Measurements from ENCODE around the gene MLF1.

MLF1 gene

DNA sequence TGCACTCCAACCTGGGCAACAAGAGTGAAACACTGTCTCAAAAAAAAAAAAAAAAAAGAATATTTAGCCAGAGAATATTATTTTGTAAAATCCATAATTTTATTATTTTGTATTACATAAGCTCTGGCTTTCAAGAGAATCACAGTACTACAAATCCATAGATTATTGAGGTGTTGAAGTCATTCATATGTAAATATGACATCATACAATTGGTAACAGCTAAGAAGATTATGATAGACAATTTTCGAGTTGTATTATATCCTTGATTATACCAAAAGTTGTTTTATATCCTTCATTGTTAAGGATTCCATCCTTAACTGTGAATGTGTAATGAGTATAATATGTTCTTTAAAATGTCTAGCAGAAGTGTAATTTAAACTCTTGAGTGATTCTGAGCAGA, 3.7 kb downstream of the MLF1 start:
- DNase-seq (ENCODE audit: low spot score): no peak

GRCh38 chr3:158590223-158590622, 19.2 kb downstream of the MLF1 start:
- DNase-seq (ENCODE audit: low spot score): no peak

GRCh38 chr3:158600787-158601186, 29.8 kb downstream of the MLF1 start:
- no peak for DNase-seq (ENCODE audit: low spot score)

DNA sequence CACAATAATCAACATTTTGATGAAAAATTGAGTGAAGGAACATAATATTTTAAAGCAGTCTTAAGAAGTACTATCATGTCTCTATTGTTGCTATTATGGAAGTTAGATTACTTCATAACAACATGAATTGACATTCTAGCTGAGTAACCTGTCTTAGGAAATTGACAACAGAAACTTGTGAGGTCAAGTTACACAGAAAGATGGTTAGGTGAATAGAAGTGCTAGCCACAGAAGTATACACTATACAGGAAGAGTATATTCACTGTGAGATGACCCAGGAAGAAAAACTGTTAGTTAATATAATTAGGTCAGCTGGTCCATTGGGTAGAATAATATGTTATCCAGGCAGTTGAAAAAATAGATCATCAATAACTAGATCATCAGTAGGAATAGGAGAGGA, 31.2 kb downstream of the MLF1 start:
- DNase-seq (ENCODE audit: low spot score): no peak

DNA sequence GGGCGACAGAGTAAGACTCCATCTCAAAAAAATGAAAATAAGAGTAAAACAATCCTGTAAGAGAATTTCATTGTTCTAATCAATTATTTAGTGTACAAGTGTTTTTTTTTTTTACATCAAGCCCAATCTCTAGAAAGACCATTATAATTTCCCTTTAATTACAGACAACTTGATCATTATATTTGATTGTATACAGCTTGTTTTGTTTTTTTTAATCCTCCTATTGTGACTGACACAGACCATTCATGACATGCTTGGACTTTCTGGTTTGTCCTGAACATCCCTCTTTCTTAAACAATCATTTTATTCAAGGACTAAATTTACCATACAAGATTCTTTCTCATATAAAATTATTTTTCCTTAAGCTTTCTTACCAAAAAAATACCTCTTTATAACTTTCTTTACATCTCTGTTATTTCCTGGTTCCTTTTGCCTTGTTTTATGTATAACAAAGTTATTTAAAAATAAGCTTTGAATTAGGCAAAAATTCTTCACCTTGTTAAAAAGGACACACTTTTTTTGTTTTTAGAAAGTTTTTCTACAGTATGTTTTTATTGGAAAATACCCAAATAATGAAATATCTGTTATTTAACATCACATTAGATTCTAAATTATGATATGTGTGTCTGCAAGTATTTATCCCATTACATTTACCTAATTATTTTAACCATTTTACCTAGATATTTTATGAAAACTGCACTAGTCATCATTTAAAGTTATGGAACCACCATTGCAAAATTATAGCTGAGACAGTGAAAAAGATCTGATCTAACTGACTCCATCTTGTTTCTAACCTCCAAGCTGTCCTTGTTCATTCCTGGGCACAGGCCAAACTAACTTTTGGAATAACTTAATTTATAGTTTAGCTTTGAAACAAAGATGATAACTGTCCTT, 47.2 kb downstream of the MLF1 start:
- DNase-seq (ENCODE audit: low spot score): no peak

GRCh38 chr3:158625881-158626280, 54.9 kb downstream of the MLF1 start:
- DNase-seq (ENCODE audit: low spot score): no peak

DNA sequence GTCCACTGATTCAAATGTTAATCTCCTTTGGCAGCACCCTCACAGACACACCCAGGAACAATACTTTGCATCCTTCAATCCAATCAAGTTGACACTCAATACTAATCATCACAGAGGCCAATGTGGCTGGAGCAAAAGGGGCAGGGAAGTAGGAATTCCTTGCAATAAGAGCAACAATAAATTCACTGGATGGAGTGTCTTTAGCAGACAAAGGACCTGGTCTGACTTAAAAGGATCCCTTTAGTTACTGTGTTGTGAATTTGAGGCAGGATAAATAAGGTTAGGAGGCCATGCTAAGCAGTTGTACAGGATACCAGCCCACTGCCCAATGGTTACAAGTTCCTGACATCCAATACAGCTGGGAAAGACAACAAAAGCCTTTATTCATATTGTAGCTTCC, 61.0 kb downstream of the MLF1 start:
- no peak for DNase-seq (ENCODE audit: low spot score)

- no peak for DNase-seq (ENCODE audit: low spot score)
Observed at GRCh38 chr3:158640646-158641045, 69.7 kb downstream of the MLF1 start.

GRCh38 chr3:158642005-158642404, 71.0 kb downstream of the MLF1 start:
- DNase-seq (ENCODE audit: low spot score): no peak

DNA sequence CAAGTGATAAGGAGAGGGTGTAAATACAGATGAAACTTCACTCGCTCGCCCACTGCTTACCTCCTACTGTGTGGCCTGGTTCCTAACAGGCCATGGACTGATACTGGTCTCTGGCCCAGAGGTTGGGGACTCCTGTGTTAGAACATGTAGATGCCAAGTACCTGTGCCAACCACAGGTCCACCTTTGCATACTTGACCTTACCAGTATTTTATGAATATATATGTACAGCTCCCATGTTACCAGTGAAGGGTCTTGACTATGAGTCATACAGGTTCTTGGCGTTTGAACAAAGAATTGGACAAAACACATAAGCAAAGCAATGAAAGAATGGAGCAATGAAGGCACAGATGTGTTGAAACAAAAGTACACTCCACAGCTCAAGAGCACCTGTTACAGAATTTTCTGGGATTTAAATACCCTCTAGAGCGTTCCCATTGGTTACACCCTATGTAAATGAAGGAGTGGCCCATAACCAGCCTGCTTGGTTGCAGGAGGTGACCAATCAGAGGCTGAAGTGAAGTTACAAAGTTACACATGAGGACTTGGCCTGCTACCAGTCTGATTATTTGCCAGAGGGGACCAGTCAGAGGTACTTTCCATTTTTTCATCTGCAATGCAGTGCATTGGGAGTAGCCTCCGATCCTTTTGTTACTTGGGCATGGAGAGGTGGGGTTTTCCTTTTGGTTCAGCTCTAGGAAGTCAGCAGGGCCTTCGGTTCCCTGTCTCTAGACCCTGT, 71.6 kb downstream of the MLF1 start:
- no peak for DNase-seq (ENCODE audit: low spot score)

GRCh38 chr3:158644345-158644908, 73.4 kb downstream of the MLF1 start, which contains the start of gene GFM1:
Gene GFM1, plus strand, starts transcription at chr3:158644527. Its CDS starts 108 bp downstream, at chr3:158644635.
- DNase-seq (ENCODE audit: low spot score): peak; percentile 91

- no peak for DNase-seq (ENCODE audit: low spot score)
Observed at GRCh38 chr3:158649791-158650190, 78.8 kb downstream of the MLF1 start.

DNA sequence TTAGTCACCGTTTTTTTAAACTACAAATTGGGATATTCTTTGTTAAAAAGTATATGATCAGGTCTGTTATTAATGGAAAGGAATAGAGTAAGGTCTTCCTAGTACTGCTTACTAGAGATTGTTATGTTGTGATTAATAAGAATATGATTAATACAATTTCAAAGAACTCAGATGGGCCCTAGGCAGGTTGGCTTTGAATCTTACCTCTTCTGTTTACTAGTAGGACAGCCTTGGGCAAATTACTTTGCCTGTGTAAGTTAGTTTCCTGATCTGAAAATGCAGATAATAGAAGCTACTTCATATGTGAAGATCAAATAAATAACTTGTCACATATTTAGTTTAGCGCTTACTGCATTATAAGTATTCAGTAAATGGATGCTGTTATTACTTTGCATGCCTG, 80.2 kb downstream of the MLF1 start:
- no peak for DNase-seq (ENCODE audit: low spot score)

DNA sequence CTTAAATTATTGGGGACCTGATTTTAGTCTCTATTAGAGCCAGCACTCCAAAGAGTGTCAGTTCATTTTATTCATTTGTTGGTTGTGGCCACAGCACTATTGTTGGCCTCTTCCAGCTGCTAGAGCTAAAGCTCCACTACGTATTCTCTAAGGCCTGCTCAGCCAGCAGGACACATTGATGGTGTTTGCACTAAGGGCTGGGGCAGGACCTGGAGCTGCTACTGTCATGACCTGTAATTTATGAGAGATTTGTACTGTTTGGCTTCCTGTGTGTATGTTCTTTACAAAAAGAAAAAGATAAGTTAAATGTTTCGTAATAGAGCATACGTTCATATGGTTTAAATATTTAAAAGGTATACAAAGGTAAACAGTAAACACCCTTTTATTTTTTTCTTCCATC, 81.5 kb downstream of the MLF1 start:
- DNase-seq (ENCODE audit: low spot score): no peak
